A549 (cell line): ENCODE data around the gene GRAMD2B. TPM values are rescaled to one million over a fixed set of nuclear protein-coding genes. Genes with fewer than 3 reads are reported as not detected.

Experiments
- ATAC-seq, 2 experiments: fragments of 200-7000 bp in 1 of 2; fragments of >200 bp in 1 of 2; cut with Nextera tagmentation in 1 of 2; cut with Tn5 transposase in 1 of 2; 3 replicates each; pipeline versions ENCODE4 v1.8.0 to v1.9.1; 2018 to 2020; ENCODE audit warnings: mild to moderate bottlenecking in 1 of 2, moderate library complexity in 1 of 2
- CTCF ChIA-PET: fragments of 300-600 bp; sonication (Branson Sonifier 250); formaldehyde crosslinking; extraction: SDS; loops from one replicate; lab custom pipeline; 2021; ENCODE audit warnings: antibody characterized with exemption, inconsistent platforms; lab: Yijun Ruan, JAX
- POLR2A ChIA-PET: fragments of 350-600 bp; formaldehyde crosslinking; extraction: SDS; loops from one replicate; lab custom pipeline; 2021; ENCODE audit warnings: antibody characterized with exemption, inconsistent platforms; lab: Yijun Ruan, JAX
- DNase-seq, 2 experiments: peaks; one replicate each; pipeline versions ENCODE4 v3.0.0 to v3.0.0-alpha.2; 2011 to 2016; ENCODE audit warnings: low read depth in 1 of 2, low spot score in 1 of 2
- FAIRE-seq: peaks from 2 replicates; lab custom pipeline; 2011; peaks lifted over from hg19 to GRCh38; lab: Jason Lieb, UNC
- H3K27ac ChIP-seq, 2 experiments: fragments of >200 bp; sonication (Bioruptor Twin); formaldehyde crosslinking; 3 replicates each; pipeline ENCODE4 v1.5.1; 2016 to 2017
- H3K4me1 ChIP-seq: fragments of >200 bp; sonication (Bioruptor Twin); formaldehyde crosslinking; 3 replicates; pipeline ENCODE4 v1.6.1; 2016
- H3K4me2 ChIP-seq: fragments of >200 bp; sonication (Bioruptor Twin); formaldehyde crosslinking; 3 replicates; pipeline ENCODE4 v1.6.1; 2016
- H3K4me3 ChIP-seq: fragments of >200 bp; sonication (Bioruptor Twin); formaldehyde crosslinking; 3 replicates; pipeline ENCODE4 v1.5.1; 2016
- H3K9me3 ChIP-seq: fragments of >200 bp; sonication (Bioruptor Twin); formaldehyde crosslinking; 3 replicates; pipeline ENCODE4 v1.6.1; 2016
- ATOH8 ChIP-seq: fragments of 250-450 bp; sonication (Bioruptor Pico); IDR thresholded peaks from 2 replicates; pipeline ENCODE4 v1.5.0; 2020; ENCODE audit warnings: low read depth, mild to moderate bottlenecking, moderate library complexity
- BHLHE40 ChIP-seq: IDR thresholded peaks from 2 replicates; pipeline ENCODE4 v1.6.1; 2012; ENCODE audit warnings: low read depth, low read length, inconsistent platforms
- CBX2 ChIP-seq: fragments of 200-600 bp; sonication (generic); IDR thresholded peaks from 2 replicates; pipeline ENCODE4 v1.6.1; 2016; ENCODE audit warnings: low read depth, mild to moderate bottlenecking, borderline replicate concordance
- CHD4 ChIP-seq: fragments of 200-600 bp; sonication (generic); IDR thresholded peaks from 2 replicates; pipeline ENCODE4 v1.6.1; 2016; ENCODE audit warnings: antibody characterized with exemption, mild to moderate bottlenecking, borderline replicate concordance
- EHF ChIP-seq: fragments of 250-450 bp; sonication (Bioruptor Pico); IDR thresholded peaks from 2 replicates; pipeline ENCODE4 v1.5.0; 2020; ENCODE audit warnings: mild to moderate bottlenecking
- EHMT2 ChIP-seq: fragments of 200-600 bp; sonication (generic); IDR thresholded peaks from 2 replicates; pipeline ENCODE4 v1.6.1; 2016; ENCODE audit warnings: antibody characterized with exemption, low read depth, mild to moderate bottlenecking, moderate library complexity
- EP300 ChIP-seq, 2 experiments: fragments of >200 bp; sonication (Bioruptor Twin); formaldehyde crosslinking; IDR thresholded peaks; 2 replicates in 1 of 2; 3 replicates in 1 of 2; pipeline ENCODE4 v1.6.1; 2016 to 2017
- ESRRA ChIP-seq: fragments of 150-350 bp; IDR thresholded peaks from 2 replicates; pipeline ENCODE4 v1.6.1; 2014; ENCODE audit warnings: mild to moderate bottlenecking, low read length, borderline replicate concordance
- FOSB ChIP-seq: fragments of 250-450 bp; sonication (Bioruptor Pico); IDR thresholded peaks from 2 replicates; pipeline ENCODE4 v1.5.0; 2020; ENCODE audit warnings: mild to moderate bottlenecking, moderate library complexity
- FOSL2 ChIP-seq, 2 experiments: fragments of 450-650 bp in 1 of 2; fragments of >200 bp in 1 of 2; sonication (Bioruptor Twin) in 1 of 2; formaldehyde crosslinking; IDR thresholded peaks; 2 replicates each; pipeline versions ENCODE4 v1.5.0 to v1.6.1; 2016 to 2020; ENCODE audit warnings: mild to moderate bottlenecking in 1 of 2, moderate library complexity in 1 of 2
- FOXS1 ChIP-seq: fragments of 250-450 bp; sonication (Bioruptor Pico); IDR thresholded peaks from 2 replicates; pipeline ENCODE4 v1.5.0; 2020; ENCODE audit warnings: mild to moderate bottlenecking, moderate library complexity
- HOXA7 ChIP-seq: fragments of 250-450 bp; sonication (Bioruptor Pico); IDR thresholded peaks from 2 replicates; pipeline ENCODE4 v1.5.0; 2020; ENCODE audit warnings: mild to moderate bottlenecking, moderate library complexity
- JUN ChIP-seq, 2 experiments: fragments of >200 bp; sonication (Bioruptor Twin); formaldehyde crosslinking; IDR thresholded peaks; 2 replicates in 1 of 2; 3 replicates in 1 of 2; pipeline ENCODE4 v1.6.1; 2016 to 2017
- JUNB ChIP-seq: fragments of >200 bp; sonication (Bioruptor Twin); formaldehyde crosslinking; IDR thresholded peaks from 2 replicates; pipeline ENCODE4 v1.6.1; 2016
- KDM1A ChIP-seq: fragments of 200-600 bp; sonication (generic); IDR thresholded peaks from 2 replicates; pipeline ENCODE4 v1.6.1; 2016; ENCODE audit warnings: low read depth, mild to moderate bottlenecking
- MAFK ChIP-seq: fragments of 450-650 bp; IDR thresholded peaks from 2 replicates; pipeline ENCODE4 v1.6.1; 2014; ENCODE audit not compliant: partially characterized antibody
- MAX ChIP-seq: IDR thresholded peaks from 2 replicates; pipeline ENCODE4 v1.6.1; 2012
- MAZ ChIP-seq: fragments of 150-350 bp; IDR thresholded peaks from 2 replicates; pipeline ENCODE4 v1.6.1; 2014; ENCODE audit warnings: antibody characterized with exemption, low read depth, low read length, borderline replicate concordance
- MYC ChIP-seq: IDR thresholded peaks from 2 replicates; pipeline ENCODE4 v1.6.1; 2012; ENCODE audit warnings: mild to moderate bottlenecking, inconsistent platforms, low read length, improper control_type of control experiment, borderline replicate concordance
- NFE2L2 ChIP-seq: fragments of 150-350 bp; conservative IDR thresholded peaks from 2 replicates; pipeline ENCODE4 v1.6.1; 2014; ENCODE audit warnings: low read length
- NPAS2 ChIP-seq: fragments of 250-450 bp; sonication (Bioruptor Pico); IDR thresholded peaks from 2 replicates; pipeline ENCODE4 v1.8.0; 2022; ENCODE audit warnings: mild to moderate bottlenecking, moderate library complexity, borderline replicate concordance
- NR3C1 ChIP-seq: fragments of >200 bp; sonication (Bioruptor Twin); formaldehyde crosslinking; IDR thresholded peaks from 3 replicates; pipeline ENCODE4 v1.6.1; 2017
- PHF8 ChIP-seq: fragments of 200-600 bp; sonication (generic); IDR thresholded peaks from 2 replicates; pipeline ENCODE4 v1.6.1; 2016; ENCODE audit warnings: low read depth, mild to moderate bottlenecking, antibody characterized with exemption, moderate library complexity, borderline replicate concordance
- POLR2A ChIP-seq: IDR thresholded peaks from 2 replicates; pipeline ENCODE4 v1.6.1; 2012; ENCODE audit warnings: mild to moderate bottlenecking, low read length
- POLR2AphosphoS2 ChIP-seq: conservative IDR thresholded peaks from 2 replicates; pipeline ENCODE4 v1.6.1; 2012; ENCODE audit warnings: low read length, improper control_type of control experiment, inconsistent platforms
- RAD21 ChIP-seq, 2 experiments: fragments of >200 bp in 1 of 2; sonication (Bioruptor Twin) in 1 of 2; formaldehyde crosslinking in 1 of 2; IDR thresholded peaks in 1 of 2; conservative IDR thresholded peaks in 1 of 2; 2 replicates in 1 of 2; 3 replicates in 1 of 2; pipeline ENCODE4 v1.6.1; 2012 to 2018; ENCODE audit warnings: inconsistent platforms in 1 of 2
- RCOR1 ChIP-seq: fragments of 150-350 bp; IDR thresholded peaks from 2 replicates; pipeline ENCODE4 v1.6.1; 2014; ENCODE audit warnings: antibody characterized with exemption, low read length, low read depth
- REST ChIP-seq: fragments of 200-600 bp; sonication (generic); IDR thresholded peaks from 2 replicates; pipeline ENCODE4 v1.6.1; 2016; ENCODE audit warnings: antibody characterized with exemption, mild to moderate bottlenecking, moderate library complexity
- RFX5 ChIP-seq: fragments of 450-650 bp; IDR thresholded peaks from 2 replicates; pipeline ENCODE4 v1.7.1; 2014; ENCODE audit warnings: antibody characterized with exemption, mild to moderate bottlenecking, moderate library complexity
- TFCP2L1 ChIP-seq: fragments of 250-450 bp; sonication (Bioruptor Pico); IDR thresholded peaks from 2 replicates; pipeline ENCODE4 v1.5.0; 2021; ENCODE audit warnings: mild to moderate bottlenecking
- ZSCAN20 ChIP-seq: fragments of 250-450 bp; sonication (Bioruptor Pico); IDR thresholded peaks from 2 replicates; pipeline ENCODE4 v1.8.0; 2022; ENCODE audit warnings: mild to moderate bottlenecking, moderate library complexity
- WGBS: methylation state at CpG from one replicate; pipeline ENCODE4 v1.1.6; 2017; ENCODE audit errors: missing lambda C conversion rate; 5-methylcytosine and 5-hydroxymethylcytosine counted together
- polyA plus RNA-seq, 4 experiments: library from polyadenylated mRNA; depleted of rRNA in 3 of 4; stranded (reverse); fragments of >200 nt; fragmentation: RNase III in 1 of 4; extraction: RNeasy Plus Mini Kit Qiagen cat#74134 plus additional on column Dnase treatment in 1 of 4; gene quantifications; 2 replicates in 3 of 4; 3 replicates in 1 of 4; pipeline ENCODE4 v1.2.3, GENCODE V29; 2011 to 2017

Gene GRAMD2B
- polyA plus RNA-seq, 2 of the 4 experiments (the other 2 are of a cell fraction) = 1.0 to 1.2 TPM

GRCh38 chr5:126534553-126534952 is 111.3 kb downstream of the GRAMD2B start:
- Histone ChIP-seq H3K4me3 (no peak overlapping the region), H3K4me2 (no peak overlapping the region), H3K9me3 (no peaks in the 10 kb centered on the region), H3K4me1 (no peaks in the 10 kb centered on the region), H3K27ac (no peak overlapping the region)
- ChIA-PET CTCF (interaction anchor here (0.5 to 7.1 kb wide), 5 partner anchors 9 to 196 kb away, joined by 3 to 38 read pairs (median 8); no protein-coding TSS in a partner anchor), POLR2A (no interaction called here)
- TF ChIP-seq KDM1A (no peak), FOSB (CRISPR knock-in tag) (no peak), RCOR1 (no peak), NR3C1 (no peak), HOXA7 (CRISPR knock-in tag) (no peak), FOXS1 (CRISPR knock-in tag) (no peak), TFCP2L1 (CRISPR knock-in tag) (no peak), REST (no peak), NPAS2 (no peak), JUNB (no peak), EHF (no peak), POLR2A (no peak), RFX5 (no peak), CHD4 (no peak), CBX2 (no peak), RAD21 (conservative IDR thresholded peaks at IDR 0.05 in 1 of 2, IDR thresholded peaks at IDR 0.05 in 1 of 2) (no peak), NFE2L2 (no peak), MAFK (no peak)
- 100% methylated on average over 1 of the region's 1 CpG for WGBS
- ATAC-seq (no peak), FAIRE-seq (no peak), DNase-seq (no peak)

DNA sequence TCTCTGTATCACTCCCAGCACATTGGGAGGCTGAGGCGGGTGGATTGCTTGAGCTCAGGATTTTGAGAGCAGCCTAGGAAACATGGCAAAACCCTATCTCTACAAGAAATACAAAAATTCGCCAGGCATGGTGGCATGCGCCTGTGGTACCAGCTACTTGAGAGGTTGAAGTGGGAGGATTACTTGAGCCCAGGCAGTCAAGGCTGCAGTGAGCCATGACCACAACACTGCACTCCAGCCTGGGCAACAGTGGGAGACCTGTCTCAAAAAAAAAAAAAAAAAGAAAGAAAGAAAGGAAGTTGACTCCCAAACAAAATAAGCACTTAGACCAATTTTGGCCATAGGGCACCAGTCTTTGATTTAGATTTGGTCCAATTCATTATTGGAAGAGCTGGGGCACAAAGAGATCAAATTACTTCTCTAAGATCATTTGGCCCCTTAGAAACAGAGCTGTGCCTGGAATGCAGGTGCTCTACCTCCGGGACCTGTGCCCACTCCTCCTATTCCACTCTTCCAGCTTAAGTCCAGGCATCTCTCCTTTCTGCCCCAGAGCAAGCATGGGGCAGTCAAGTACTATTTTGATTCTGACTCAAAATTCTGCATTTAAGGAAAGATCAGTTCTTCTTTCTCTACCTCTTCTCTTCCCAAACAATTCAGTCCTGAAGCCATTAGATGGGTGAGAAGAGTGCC is 112.8 kb downstream of the GRAMD2B start:
- no peak for DNase-seq
- 77% methylated on average over 4 of the region's 4 CpGs for WGBS
- POLR2A ChIA-PET = no interaction called here
- CTCF ChIA-PET = interaction anchor here (0.5 to 7.1 kb wide), 7 partner anchors 11 to 197 kb away, joined by 3 to 38 read pairs (median 3); no protein-coding TSS in a partner anchor
- FAIRE-seq = no peak
- Histone ChIP-seq H3K4me3 (no peak overlapping the region), H3K9me3 (no peaks in the 10 kb centered on the region), H3K27ac (no peak overlapping the region), H3K4me2 (no peak overlapping the region), H3K4me1 (no peaks in the 10 kb centered on the region)
- no peak for ATAC-seq
- TF ChIP-seq RFX5 (no peak), MAX (no peak), NFE2L2 (no peak), ATOH8 (CRISPR knock-in tag) (no peak), MYC (no peak), ESRRA (no peak), RCOR1 (no peak), EP300 (IDR thresholded peaks at IDR 0.05) (no peak), RAD21 (conservative IDR thresholded peaks at IDR 0.05 in 1 of 2, IDR thresholded peaks at IDR 0.05 in 1 of 2) (no peak), BHLHE40 (no peak), MAZ (no peak), PHF8 (no peak), ZSCAN20 (CRISPR knock-in tag) (no peak), JUN (IDR thresholded peaks at IDR 0.05) (no peak), FOSL2 (IDR thresholded peaks at IDR 0.05) (no peak), FOSL2 (CRISPR knock-in tag; IDR thresholded peaks at IDR 0.05) (no peak), POLR2AphosphoS2 (no peak), EHMT2 (no peak), EHF (no peak), JUNB (no peak)
